Measurements from ENCODE around the gene FAM219B.

DNA sequence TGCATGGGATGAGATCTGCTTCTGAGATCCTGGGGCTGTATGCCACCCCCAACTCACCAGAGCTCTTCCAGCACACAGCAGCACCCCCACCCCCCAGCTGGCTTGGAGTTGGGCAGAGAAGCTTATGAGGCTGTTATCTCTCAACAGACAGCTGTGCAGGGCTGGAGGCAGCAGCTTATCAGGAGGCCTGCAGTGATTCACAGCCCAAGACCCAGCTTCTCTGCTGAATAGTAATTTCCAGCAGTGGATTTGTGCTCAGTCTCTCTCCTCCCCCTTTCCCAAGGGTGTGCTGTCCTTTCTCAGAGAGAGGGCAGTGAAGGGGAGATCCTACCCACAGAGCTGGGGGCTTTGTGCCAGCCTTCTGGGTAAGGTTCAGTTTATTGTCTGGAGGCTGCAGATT lies 47.9 kb upstream of the FAM219B start:
- TF ChIP-seq, protein P1, sequence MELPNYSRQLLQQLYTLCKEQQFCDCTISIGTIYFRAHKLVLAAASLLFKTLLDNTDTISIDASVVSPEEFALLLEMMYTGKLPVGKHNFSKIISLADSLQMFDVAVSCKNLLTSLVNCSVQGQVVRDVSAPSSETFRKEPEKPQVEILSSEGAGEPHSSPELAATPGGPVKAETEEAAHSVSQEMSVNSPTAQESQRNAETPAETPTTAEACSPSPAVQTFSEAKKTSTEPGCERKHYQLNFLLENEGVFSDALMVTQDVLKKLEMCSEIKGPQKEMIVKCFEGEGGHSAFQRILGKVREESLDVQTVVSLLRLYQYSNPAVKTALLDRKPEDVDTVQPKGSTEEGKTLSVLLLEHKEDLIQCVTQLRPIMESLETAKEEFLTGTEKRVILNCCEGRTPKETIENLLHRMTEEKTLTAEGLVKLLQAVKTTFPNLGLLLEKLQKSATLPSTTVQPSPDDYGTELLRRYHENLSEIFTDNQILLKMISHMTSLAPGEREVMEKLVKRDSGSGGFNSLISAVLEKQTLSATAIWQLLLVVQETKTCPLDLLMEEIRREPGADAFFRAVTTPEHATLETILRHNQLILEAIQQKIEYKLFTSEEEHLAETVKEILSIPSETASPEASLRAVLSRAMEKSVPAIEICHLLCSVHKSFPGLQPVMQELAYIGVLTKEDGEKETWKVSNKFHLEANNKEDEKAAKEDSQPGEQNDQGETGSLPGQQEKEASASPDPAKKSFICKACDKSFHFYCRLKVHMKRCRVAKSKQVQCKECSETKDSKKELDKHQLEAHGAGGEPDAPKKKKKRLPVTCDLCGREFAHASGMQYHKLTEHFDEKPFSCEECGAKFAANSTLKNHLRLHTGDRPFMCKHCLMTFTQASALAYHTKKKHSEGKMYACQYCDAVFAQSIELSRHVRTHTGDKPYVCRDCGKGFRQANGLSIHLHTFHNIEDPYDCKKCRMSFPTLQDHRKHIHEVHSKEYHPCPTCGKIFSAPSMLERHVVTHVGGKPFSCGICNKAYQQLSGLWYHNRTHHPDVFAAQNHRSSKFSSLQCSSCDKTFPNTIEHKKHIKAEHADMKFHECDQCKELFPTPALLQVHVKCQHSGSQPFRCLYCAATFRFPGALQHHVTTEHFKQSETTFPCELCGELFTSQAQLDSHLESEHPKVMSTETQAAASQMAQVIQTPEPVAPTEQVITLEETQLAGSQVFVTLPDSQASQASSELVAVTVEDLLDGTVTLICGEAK (IDR thresholded peaks at IDR 0.05; ENCODE audit: borderline replicate concordance): no peak
- no peak for TF ChIP-seq CEBPB (IDR thresholded peaks at IDR 0.05; ENCODE audit: borderline replicate concordance in 1 of 2, low read depth in 2 of 2, low read length in 2 of 2)
- TF ChIP-seq POLR2A (IDR thresholded peaks at IDR 0.05; ENCODE audit: low read depth, low read length): no peak
- TF ChIP-seq SPI1 (IDR thresholded peaks at IDR 0.05; ENCODE audit: borderline replicate concordance, insufficient read depth, low read depth, low read length): no peak
- no peak for TF ChIP-seq JUNB (IDR thresholded peaks at IDR 0.05)
- TF ChIP-seq, protein P2, sequence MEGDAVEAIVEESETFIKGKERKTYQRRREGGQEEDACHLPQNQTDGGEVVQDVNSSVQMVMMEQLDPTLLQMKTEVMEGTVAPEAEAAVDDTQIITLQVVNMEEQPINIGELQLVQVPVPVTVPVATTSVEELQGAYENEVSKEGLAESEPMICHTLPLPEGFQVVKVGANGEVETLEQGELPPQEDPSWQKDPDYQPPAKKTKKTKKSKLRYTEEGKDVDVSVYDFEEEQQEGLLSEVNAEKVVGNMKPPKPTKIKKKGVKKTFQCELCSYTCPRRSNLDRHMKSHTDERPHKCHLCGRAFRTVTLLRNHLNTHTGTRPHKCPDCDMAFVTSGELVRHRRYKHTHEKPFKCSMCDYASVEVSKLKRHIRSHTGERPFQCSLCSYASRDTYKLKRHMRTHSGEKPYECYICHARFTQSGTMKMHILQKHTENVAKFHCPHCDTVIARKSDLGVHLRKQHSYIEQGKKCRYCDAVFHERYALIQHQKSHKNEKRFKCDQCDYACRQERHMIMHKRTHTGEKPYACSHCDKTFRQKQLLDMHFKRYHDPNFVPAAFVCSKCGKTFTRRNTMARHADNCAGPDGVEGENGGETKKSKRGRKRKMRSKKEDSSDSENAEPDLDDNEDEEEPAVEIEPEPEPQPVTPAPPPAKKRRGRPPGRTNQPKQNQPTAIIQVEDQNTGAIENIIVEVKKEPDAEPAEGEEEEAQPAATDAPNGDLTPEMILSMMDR (IDR thresholded peaks at IDR 0.05 in 2 of 3, conservative IDR thresholded peaks at IDR 0.05 in 1 of 3; ENCODE audit: control insufficient read depth in 2 of 3, extremely low read depth in 1 of 3, insufficient read depth in 1 of 3, low read depth in 3 of 3, low read length in 3 of 3): no peak
- TF ChIP-seq EZH2 (IDR thresholded peaks at IDR 0.05; ENCODE audit: borderline replicate concordance, control insufficient read depth, low read depth, low read length): no peak
- TF ChIP-seq, protein P3, sequence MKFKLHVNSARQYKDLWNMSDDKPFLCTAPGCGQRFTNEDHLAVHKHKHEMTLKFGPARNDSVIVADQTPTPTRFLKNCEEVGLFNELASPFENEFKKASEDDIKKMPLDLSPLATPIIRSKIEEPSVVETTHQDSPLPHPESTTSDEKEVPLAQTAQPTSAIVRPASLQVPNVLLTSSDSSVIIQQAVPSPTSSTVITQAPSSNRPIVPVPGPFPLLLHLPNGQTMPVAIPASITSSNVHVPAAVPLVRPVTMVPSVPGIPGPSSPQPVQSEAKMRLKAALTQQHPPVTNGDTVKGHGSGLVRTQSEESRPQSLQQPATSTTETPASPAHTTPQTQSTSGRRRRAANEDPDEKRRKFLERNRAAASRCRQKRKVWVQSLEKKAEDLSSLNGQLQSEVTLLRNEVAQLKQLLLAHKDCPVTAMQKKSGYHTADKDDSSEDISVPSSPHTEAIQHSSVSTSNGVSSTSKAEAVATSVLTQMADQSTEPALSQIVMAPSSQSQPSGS (IDR thresholded peaks at IDR 0.05; ENCODE audit: low read length): no peak
- TF ChIP-seq TCF3 (IDR thresholded peaks at IDR 0.05; ENCODE audit: borderline replicate concordance, insufficient read depth, low read depth, low read length): no peak
- TF ChIP-seq, protein P4, sequence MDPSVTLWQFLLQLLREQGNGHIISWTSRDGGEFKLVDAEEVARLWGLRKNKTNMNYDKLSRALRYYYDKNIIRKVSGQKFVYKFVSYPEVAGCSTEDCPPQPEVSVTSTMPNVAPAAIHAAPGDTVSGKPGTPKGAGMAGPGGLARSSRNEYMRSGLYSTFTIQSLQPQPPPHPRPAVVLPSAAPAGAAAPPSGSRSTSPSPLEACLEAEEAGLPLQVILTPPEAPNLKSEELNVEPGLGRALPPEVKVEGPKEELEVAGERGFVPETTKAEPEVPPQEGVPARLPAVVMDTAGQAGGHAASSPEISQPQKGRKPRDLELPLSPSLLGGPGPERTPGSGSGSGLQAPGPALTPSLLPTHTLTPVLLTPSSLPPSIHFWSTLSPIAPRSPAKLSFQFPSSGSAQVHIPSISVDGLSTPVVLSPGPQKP (IDR thresholded peaks at IDR 0.05; ENCODE audit: low read depth, low read length): no peak
- TF ChIP-seq, protein P5, sequence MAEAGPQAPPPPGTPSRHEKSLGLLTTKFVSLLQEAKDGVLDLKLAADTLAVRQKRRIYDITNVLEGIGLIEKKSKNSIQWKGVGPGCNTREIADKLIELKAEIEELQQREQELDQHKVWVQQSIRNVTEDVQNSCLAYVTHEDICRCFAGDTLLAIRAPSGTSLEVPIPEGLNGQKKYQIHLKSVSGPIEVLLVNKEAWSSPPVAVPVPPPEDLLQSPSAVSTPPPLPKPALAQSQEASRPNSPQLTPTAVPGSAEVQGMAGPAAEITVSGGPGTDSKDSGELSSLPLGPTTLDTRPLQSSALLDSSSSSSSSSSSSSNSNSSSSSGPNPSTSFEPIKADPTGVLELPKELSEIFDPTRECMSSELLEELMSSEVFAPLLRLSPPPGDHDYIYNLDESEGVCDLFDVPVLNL (IDR thresholded peaks at IDR 0.05; ENCODE audit: low read depth, low read length): no peak

Measured in GM12878 (cell line).